NCI-H146 (cell line): ENCODE measurements around the gene MYOD1.

Experiments
- DNase-seq: peaks from one replicate; lab custom pipeline; 2025; lab: John Stamatoyannopoulos, UW

MYOD1 gene

GRCh38 chr11:17702876-17703275 is 16.5 kb upstream of the MYOD1 start:
- no peak for DNase-seq

- DNase-seq, result no peak
These were observed 15.4 kb upstream of the MYOD1 start for GRCh38 chr11:17703951-17704350.

- no peak for DNase-seq
These were observed 11.5 kb upstream of the MYOD1 start for GRCh38 chr11:17707830-17708229.

GRCh38 chr11:17711836-17712235 is 7.5 kb upstream of the MYOD1 start:
- no peak for DNase-seq

- DNase-seq, result no peak
These were observed 5.5 kb upstream of the MYOD1 start for GRCh38 chr11:17713851-17714250.

GRCh38 chr11:17714356-17714854 is 5.0 kb upstream of the MYOD1 start:
- DNase-seq, result peak; percentile 84

- DNase-seq, result no peak
These were observed 4.5 kb upstream of the MYOD1 start for GRCh38 chr11:17714870-17715269.

- DNase-seq, result no peak
These were observed 2.6 kb upstream of the MYOD1 start for GRCh38 chr11:17716807-17717206.

- no peak for DNase-seq
These were observed 1.4 kb upstream of the MYOD1 start for GRCh38 chr11:17718015-17718414.

GRCh38 chr11:17718510-17718962 is 835 bp upstream of the MYOD1 start:
- DNase-seq, result no peak

- no peak for DNase-seq
These were observed 796 bp downstream of the MYOD1 start for GRCh38 chr11:17719938-17720795.

GRCh38 chr11:17720796-17721171 is 1.4 kb downstream of the MYOD1 start:
- DNase-seq, result peak; percentile 41

- DNase-seq, result peak; percentile 39
These were observed 2.0 kb downstream of the MYOD1 start for GRCh38 chr11:17721242-17721999.

- DNase-seq, result peak; percentile 61
These were observed 2.8 kb downstream of the MYOD1 start for GRCh38 chr11:17722000-17722643.

- DNase-seq, result no peak
These were observed 4.9 kb downstream of the MYOD1 start for GRCh38 chr11:17724020-17724908.

GRCh38 chr11:17725174-17725573 is 5.8 kb downstream of the MYOD1 start:
- DNase-seq, result no peak

- DNase-seq, result no peak
These were observed 10.8 kb downstream of the MYOD1 start for GRCh38 chr11:17730137-17730536.

GRCh38 chr11:17730608-17731462 is 11.5 kb downstream of the MYOD1 start:
- peak; percentile 91 for DNase-seq

- no peak for DNase-seq
These were observed 13.9 kb downstream of the MYOD1 start for GRCh38 chr11:17733261-17733660.

- peak; percentile 76 for DNase-seq
These were observed 15.1 kb downstream of the MYOD1 start, which contains the start of gene KCNC1 for GRCh38 chr11:17734418-17734911. TSS of gene KCNC1 (plus strand) at chr11:17734781. CDS start at chr11:17736003, 1,222 bp downstream.
